CD4-positive, alpha-beta T cell treated with Interleukin-6 for 4 hours (primary cell): Measurements from ENCODE around the gene TTC9.
"Not testable (repeated sequence)": the region's sequence is repeated elsewhere in the genome, so short reads cannot be mapped to it uniquely, and the experiment has no call there.

Source experiments
- DNase-seq: peaks from one replicate; pipeline ENCODE4 v3.0.0-alpha.2; 2020; ENCODE audit warnings: mixed read lengths

TTC9 gene

GRCh38 chr14:70685474-70686197 is 43.9 kb downstream of the TTC9 start:
- DNase-seq = no peak

- no peak for DNase-seq
These were observed 50.5 kb downstream of the TTC9 start for GRCh38 chr14:70692210-70692609.

- DNase-seq = no peak
These were observed 54.3 kb downstream of the TTC9 start for GRCh38 chr14:70696026-70696425.

DNA sequence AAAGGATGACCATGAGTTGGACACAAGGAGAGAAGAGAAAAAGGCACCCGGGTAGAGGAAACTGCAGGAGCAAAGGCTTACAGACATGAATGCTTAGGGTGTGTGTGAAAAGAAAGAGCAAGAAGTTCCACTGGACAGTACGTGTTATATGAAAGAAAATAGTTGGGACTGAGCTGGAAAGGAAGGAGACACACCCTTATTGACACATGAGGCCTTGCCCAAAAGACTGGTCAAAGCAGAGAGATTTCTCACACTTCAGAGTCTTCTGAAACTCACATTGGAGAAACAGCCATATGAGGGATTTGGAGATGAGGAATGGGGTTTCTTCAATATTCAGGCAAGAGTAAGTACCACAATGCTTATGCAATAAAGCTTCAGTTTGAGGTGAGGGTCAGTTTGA is 56.0 kb downstream of the TTC9 start:
- DNase-seq = no peak

- DNase-seq = no peak
These were observed 56.6 kb downstream of the TTC9 start for GRCh38 chr14:70698288-70698687.

DNA sequence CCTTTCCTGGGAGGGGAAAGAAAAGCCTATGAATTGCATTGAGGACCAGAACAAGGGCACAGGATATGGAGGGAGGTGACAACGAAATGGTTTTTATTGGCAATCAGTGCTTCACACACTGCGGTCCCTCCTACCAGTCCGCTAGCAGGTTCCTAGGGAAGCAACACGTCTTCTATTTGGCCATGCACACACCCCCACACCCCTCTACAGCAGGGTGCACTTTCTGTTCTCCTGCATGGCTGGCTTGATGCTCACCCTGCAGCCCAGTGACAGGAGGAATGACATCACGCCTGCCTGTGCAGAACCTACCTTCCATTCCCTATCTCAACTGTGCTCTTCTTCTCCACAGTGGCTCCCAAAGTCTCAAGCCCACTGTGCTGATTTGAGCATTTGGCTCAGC is 57.9 kb downstream of the TTC9 start:
- no peak for DNase-seq

GRCh38 chr14:70700955-70701585 is 59.4 kb downstream of the TTC9 start:
- DNase-seq = no peak

- DNase-seq = no peak
These were observed 59.9 kb downstream of the TTC9 start for GRCh38 chr14:70701610-70702009.

DNA sequence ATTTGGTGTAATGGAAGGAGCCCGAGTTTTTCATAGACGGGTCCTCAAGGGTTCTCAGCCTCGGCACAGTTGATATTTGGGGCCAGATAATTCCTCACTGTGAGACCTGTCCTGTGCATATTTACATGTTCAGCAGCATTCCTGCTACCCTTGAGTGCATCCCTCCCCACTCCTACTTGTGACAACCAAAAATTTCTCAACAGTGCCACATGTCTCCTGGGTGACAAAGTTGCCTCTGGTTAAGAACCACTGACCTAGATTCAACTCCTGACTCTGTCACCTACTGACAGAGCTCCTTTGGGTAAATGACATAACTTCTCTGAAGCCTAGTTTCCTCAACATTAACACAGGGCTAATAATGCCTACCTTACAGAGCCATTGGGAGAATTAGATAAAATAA is 60.4 kb downstream of the TTC9 start:
- no peak for DNase-seq

GRCh38 chr14:70703621-70704168 is 62.0 kb downstream of the TTC9 start:
- not testable (repeated sequence) for DNase-seq

DNA sequence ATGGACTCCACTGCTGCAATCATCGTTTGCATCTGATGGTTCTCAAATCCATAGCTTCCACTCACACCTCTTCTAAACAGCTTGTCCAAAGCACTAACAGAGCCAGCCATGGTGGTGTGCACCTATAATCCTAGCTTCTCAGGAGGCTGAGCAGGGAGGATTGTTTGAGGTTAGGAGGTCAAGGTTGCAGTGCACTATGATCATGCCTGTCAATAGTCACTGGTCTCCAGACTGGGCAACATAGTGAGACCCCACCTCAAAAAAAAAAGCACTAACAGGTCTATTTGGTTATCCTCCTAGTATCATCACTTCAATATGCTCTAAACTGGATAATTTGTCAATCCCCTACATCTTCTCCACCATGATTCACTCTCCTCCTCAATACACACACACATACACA is 63.2 kb downstream of the TTC9 start:
- no peak for DNase-seq

GRCh38 chr14:70706177-70706576 is 64.5 kb downstream of the TTC9 start:
- DNase-seq = no peak

DNA sequence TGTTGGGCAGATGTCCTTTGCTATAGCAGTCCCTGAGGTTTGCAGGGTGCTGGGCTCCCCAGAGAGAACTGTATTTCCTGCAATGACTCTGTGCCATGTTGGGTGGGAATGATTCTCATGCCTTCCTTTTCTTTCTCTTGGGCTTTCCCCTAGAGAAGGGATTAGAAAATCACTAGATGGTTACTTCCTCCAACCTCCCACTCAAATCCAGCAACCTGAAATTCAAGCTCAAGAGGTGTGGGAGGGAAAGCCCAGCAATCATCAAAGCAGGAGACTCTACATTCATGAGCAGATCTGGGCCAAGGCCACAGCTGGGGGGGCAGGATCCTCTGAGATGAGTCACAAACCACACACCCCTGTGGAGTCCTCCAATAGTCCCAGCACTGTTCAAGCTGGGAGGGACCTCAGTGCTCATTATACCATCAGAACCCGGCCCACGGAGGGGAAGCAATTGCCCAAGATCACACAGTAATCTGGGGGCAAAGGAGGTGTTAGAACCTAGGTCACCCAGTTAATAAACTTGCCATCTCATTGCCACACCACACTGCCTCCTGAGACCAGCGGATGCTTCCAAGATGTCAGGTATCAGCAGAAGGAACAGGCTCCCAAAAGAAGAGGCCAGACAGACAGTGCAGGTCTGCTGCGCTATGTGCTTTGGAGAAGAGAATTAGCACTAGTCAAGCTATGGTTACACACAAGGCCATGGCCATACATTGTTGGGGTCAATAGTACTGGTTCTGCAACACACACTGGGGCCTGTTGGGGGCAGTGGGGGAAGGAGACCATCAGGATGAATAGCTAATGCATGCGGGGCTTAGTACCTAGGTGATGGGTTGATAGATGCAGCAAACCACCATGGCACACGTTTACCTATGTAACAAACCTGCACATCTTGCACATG is 65.7 kb downstream of the TTC9 start:
- no peak for DNase-seq

GRCh38 chr14:70708717-70709570 is 67.2 kb downstream of the TTC9 start:
- DNase-seq = no peak

- no peak for DNase-seq
These were observed 68.1 kb downstream of the TTC9 start for GRCh38 chr14:70709726-70710382.

DNA sequence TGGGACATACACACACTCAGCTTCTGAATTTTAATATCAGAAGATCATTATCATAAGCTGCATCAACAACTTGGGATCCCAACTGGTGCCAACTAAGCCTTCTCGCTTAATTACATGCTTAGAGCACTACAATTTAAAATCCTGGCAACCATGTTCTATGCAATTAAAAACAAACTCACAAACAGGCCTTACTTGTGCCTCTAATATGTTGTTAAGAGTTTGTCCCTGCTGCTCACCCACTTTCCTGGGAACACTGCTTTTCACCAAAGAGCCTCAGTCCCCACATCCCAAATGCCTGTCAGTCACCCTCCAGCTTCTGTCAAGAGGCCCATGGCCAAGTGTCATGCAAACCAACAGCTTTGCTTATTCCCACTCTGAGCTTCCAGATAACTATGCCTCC is 69.7 kb downstream of the TTC9 start:
- DNase-seq = no peak

GRCh38 chr14:70713096-70713495 is 71.4 kb downstream of the TTC9 start:
- no peak for DNase-seq

- DNase-seq = no peak
These were observed 71.8 kb downstream of the TTC9 start for GRCh38 chr14:70713511-70713916.

- DNase-seq = peak; percentile 72
These were observed 72.4 kb downstream of the TTC9 start for GRCh38 chr14:70714055-70714550.

- no peak for DNase-seq
These were observed 74.8 kb downstream of the TTC9 start for GRCh38 chr14:70716483-70716882.

DNA sequence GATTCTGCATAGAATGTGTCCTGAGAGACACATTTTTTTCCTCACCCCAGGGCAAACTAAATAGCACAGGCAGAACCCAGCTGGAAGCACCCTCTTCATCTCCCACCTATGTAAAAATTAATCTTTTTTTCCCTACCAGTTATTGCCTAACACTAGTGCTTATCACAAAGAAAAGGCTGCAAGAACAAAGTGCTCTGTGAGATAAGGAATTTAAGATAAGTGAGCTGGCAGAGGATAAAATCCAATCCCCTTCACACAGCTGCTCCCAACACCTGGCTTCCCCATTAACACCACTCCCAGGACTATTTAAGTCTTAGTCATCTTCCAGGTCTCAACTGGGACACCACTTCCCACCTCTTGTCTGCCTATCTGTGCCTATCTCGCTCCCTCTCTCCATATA is 75.2 kb downstream of the TTC9 start:
- no peak for DNase-seq
